A549 treated with AZD9567 at 1 μM for 4 hours (cell line): Measurements from ENCODE around the gene RNF123. TPM values are rescaled to one million over a fixed set of nuclear protein-coding genes. Genes with fewer than 3 reads are reported as not detected.

Source experiments
- total RNA-seq: library from RNA; stranded (reverse); fragments of 200-300 nt; extraction: Qiagen RNA extraction; gene quantifications from 5 replicates; pipeline ENCODE4 v1.2.3, GENCODE V29; 2022; ENCODE audit not compliant: insufficient read depth

RNF123 gene
- 11.2 to 16.2 TPM (median 14.8 TPM) in 5 replicates for total RNA-seq

GRCh38 chr3:49689046-49689907 lies at the start of gene RNF123, which contains the start of gene MST1:
TSS of gene RNF123 (plus strand) at chr3:49689557. CDS start at chr3:49691166, 1,609 bp downstream.
TSS of gene MST1 (minus strand) at chr3:49689474. CDS start at chr3:49688691, 783 bp downstream.

GRCh38 chr3:49673715-49674496 lies 15.5 kb upstream of the RNF123 start, which contains the start of gene APEH:
TSS of gene APEH (plus strand) at chr3:49674351. CDS start at chr3:49674402, 51 bp downstream.

GRCh38 chr3:49719214-49719884 lies 30.0 kb downstream of the RNF123 start, which contains the start of gene AMIGO3:
TSS of gene AMIGO3 (minus strand) at chr3:49719684. CDS start at chr3:49719465, 219 bp downstream.

DNA sequence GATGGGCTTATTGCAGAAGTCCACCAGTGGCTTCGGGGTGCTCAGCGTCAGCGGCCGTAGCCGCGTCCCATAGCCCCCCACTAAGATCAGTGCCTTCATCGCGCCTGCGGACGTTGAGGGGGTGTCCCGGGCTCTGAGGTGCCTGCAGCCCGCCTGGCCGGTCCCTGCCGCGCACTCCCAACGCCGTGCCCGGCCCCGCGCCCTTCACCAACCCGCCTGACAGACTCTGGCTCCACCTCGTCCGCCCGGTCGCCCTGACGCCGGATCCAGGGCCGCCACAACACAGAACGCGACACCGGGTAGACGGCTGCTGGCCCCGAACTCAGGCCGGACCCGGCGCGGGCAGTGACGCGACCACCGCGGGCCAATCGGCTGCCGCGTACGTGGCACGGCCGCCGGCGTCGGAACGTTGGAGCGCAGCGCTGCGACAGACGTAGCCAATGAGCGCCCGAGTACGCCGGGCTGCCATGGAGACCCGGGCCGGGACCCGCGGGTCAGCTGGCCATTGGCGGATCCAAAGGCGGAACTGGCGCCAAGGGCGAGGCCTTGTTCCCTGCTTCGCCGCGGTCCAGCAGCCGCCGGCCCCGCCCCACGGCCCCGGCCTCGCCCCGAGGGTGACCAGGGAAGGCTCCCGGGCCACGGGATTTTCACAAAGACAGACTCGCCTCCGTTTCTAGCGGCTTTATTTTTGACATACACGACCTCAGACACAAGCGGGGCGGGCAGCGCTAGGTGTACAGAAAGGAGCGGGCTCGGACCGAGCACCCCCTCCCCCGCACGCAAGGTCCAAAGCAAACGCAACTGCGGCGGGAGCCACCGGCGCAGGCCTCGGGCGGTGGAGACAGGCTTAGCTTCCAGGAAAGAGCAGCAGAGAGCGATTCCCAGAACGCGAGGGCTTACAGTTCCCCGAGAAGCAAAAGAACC lies 34.5 kb downstream of the RNF123 start, which contains the start of gene GMPPB:
TSS of gene GMPPB (minus strand) at position 324 of the 924 bp plus-strand sequence. CDS start at position 99, 225 bp downstream.

Other genes starting within 250 kb of the RNF123 start
- gene DAG1, start 219.3 kb upstream of the RNF123 start, total RNA-seq, result 50.2 to 62.2 TPM (median 57.7 TPM) in 5 replicates
- gene BSN, start 135.1 kb upstream of the RNF123 start, total RNA-seq, result 0.11 to 0.23 TPM (median 0.20 TPM) in 5 replicates
- 49.6 to 75.0 TPM (median 68.9 TPM) in 5 replicates for gene APEH, start 15.2 kb upstream of the RNF123 start, total RNA-seq
- gene MST1, start 83 bp upstream of the RNF123 start, total RNA-seq, result 1.8 to 3.7 TPM (median 2.2 TPM) in 5 replicates
- gene AMIGO3, start 30.1 kb downstream of the RNF123 start, total RNA-seq, result 0.51 to 1.0 TPM (median 0.76 TPM) in 4 of 5 replicates, not detected in the other
- gene GMPPB, start 34.4 kb downstream of the RNF123 start, total RNA-seq, result 17.9 to 21.3 TPM (median 20.7 TPM) in 5 replicates
- gene IP6K1, start 97.0 kb downstream of the RNF123 start, total RNA-seq, result 20.7 to 24.2 TPM (median 22.1 TPM) in 5 replicates
- 0.29 to 0.34 TPM (median 0.32 TPM) in 4 of 5 replicates, not detected in the other for gene CDHR4, start 110.3 kb downstream of the RNF123 start, total RNA-seq
- 2.2 to 3.2 TPM (median 2.7 TPM) in 5 replicates for gene INKA1, start 113.7 kb downstream of the RNF123 start, total RNA-seq
- gene UBA7, start 124.4 kb downstream of the RNF123 start, total RNA-seq, result 0.58 to 0.70 TPM (median 0.64 TPM) in 4 of 5 replicates, not detected in the other
- gene TRAIP, start 167.0 kb downstream of the RNF123 start, total RNA-seq, result 14.3 to 25.2 TPM (median 15.3 TPM) in 5 replicates
- gene CAMKV, start 180.3 kb downstream of the RNF123 start, total RNA-seq, result 0.17 to 0.36 TPM (median 0.23 TPM) in 4 of 5 replicates, not detected in the other
- 6.6 to 9.5 TPM (median 6.8 TPM) in 5 replicates for gene MST1R, start 214.3 kb downstream of the RNF123 start, total RNA-seq
- gene MON1A, start 240.3 kb downstream of the RNF123 start, total RNA-seq, result 4.1 to 8.2 TPM (median 7.6 TPM) in 5 replicates